HG02885 (cell line): Measurements from ENCODE around the gene SPATS2L.

Source experiments
- ATAC-seq: cut with Tn5 transposase; IDR thresholded peaks from one replicate; pipeline ENCODE4 v1.9.1; 2021; ENCODE audit warnings: mild to moderate bottlenecking; ENCODE audit not compliant: unreplicated experiment, poor library complexity

SPATS2L gene

GRCh38 chr2:200482194-200482593 lies 175.7 kb downstream of the SPATS2L start:
- ATAC-seq, result no peak

DNA sequence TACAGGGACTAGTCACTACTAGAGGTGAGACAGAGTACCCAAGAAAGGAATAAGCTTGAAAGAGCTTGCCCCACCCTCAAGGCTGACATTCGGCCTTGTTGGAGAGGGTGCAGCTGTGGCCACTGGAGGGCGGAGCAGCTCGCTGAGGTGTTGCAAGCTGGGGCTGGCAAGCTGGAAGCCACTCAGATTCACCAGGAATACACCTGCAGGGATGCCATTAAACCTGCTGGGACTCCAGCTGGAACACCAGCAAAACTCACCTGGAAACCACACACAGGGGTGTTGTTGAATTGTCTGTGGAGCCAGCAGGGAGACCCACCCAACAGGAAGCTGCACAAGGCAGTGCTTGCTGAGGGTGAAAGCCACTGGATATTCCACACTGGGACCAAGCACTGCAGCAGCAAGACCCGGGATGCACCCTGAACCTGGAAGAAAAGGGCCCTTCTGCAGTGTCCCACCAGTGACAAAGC lies 177.3 kb downstream of the SPATS2L start:
- peak; percentile 79 for ATAC-seq

- ATAC-seq, result no peak
Observed at GRCh38 chr2:200484934-200485333, 178.4 kb downstream of the SPATS2L start.

DNA sequence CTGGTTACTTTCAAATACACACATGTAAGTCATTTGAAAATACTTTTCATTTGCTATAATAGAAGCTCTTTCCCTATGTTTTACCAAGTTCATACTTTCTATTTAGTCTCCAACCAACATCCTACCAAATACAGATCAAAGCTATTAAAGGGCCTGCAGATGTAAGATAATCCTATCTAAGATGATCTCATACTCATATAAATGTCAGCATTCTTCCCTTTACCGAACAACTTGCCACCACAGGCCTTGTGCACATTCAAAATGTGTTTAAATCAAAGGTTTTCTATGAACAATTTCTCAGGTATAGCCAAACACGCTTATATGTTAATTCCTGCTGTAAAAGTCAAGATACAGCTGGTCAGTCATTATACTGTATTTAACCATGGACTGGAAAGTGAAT lies 180.0 kb downstream of the SPATS2L start:
- ATAC-seq, result no peak

- ATAC-seq, result no peak
Observed at GRCh38 chr2:200488169-200488568, 181.7 kb downstream of the SPATS2L start.

DNA sequence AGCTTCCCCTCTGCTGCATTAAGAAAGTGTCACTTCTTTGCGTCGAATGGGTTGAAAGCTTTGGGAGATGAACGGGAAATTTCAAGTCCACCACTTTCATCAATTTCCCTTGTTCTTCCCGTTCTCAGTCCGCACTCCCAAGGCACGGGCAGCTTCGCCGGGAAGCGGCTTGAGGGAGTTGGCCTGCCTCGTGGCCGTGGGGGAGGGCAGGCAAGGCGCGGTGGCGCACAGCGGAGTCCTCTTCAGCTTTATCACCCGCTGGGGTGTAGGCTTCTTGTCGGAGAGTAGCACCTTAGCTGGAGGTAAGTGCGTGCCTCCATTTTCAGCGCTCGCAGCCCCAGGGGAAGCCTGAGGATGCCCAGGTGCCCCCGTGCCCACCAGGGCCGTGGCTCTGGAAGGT lies 183.5 kb downstream of the SPATS2L start:
- no peak for ATAC-seq

GRCh38 chr2:200492656-200493055 lies 186.2 kb downstream of the SPATS2L start:
- no peak for ATAC-seq

DNA sequence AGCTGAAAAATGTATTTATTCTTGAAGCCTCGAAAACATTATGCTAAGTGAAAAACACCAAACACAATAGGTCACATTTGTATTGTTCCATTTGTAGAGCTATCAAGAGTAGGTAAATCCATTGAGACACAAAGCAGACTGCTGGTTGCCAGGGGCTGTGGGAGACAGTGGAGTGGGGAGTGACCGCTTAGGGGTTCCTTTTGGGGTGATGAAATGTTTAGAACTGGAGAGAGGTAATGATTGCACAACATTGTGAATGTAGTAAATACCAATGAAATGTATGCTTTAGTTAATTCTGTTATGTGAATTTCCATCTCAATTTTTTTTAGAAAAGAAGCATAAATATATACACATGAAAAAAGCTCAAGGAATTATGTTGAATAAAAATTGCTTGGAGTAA lies 187.6 kb downstream of the SPATS2L start:
- ATAC-seq, result no peak

- no peak for ATAC-seq
Observed at GRCh38 chr2:200496696-200497095, 190.2 kb downstream of the SPATS2L start.

GRCh38 chr2:200498402-200499162 lies 192.1 kb downstream of the SPATS2L start:
- no peak for ATAC-seq

DNA sequence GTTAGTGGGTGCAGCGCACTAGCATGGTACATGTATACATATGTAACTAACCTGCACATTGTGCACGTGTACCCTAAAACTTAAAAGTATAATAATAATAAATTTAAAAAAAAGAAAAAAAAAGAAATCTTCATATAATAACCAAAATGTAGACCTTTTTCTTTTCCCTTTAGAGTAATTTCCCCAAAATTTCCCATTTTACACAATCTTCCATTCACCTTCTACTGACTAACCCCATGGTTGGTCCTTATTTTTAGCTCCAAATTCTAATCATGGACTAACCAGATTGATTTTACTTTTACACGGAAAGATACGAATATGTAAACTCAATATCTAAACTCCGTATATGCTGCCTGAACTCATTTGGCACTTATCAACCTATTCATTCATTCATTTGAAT lies 195.7 kb downstream of the SPATS2L start:
- no peak for ATAC-seq

GRCh38 chr2:200506679-200507078 lies 200.2 kb downstream of the SPATS2L start:
- ATAC-seq, result no peak

GRCh38 chr2:200507179-200507578 lies 200.7 kb downstream of the SPATS2L start:
- ATAC-seq, result no peak

GRCh38 chr2:200509235-200509611 lies 202.7 kb downstream of the SPATS2L start:
- peak; percentile 12 for ATAC-seq

DNA sequence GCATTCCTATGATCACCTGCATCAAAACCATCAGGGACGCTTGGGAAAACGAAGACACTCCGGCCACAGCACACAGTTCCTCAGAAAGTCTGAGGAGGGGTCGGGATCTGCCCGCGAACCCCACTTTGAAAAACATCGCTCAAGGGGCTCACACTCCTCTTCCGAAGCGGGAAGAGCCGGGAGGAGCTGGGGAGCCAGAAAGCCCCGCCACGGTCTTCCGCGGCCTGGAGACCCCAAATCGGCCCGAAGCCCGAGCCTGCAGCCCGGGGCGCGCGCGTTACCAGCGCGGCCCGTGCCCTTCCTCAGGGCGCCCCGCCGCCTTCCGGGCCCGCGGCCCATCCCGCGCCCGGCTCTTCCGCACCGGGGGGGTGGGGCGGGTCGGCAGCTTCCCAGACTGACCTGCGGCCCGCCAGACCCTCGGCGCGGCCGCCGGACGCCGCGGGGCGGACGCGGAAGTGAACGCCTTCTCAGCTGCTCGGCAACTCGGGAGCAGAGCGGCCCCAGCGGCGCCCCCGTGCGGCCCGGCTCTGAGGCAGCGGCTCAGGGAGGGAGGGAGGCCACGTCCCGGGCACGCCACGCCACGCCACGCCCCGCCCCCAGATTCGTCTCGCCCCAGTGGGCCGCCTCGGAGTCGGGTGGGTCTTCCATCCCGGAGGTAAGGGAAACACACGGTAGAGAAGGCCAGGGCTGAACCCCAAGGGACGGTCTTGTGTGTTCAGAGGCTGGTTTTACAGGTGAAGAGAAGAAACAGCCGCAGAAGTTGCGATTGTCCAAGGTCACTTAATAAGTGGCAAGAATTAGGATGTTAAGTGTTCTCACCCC lies 203.3 kb downstream of the SPATS2L start, which contains the start of gene KCTD18:
Gene KCTD18 (minus strand): TSS at position 457 of the 822 bp plus-strand sequence. CDS start 3,052 bp downstream, outside the sequence.
- peak; percentile 99 for ATAC-seq

DNA sequence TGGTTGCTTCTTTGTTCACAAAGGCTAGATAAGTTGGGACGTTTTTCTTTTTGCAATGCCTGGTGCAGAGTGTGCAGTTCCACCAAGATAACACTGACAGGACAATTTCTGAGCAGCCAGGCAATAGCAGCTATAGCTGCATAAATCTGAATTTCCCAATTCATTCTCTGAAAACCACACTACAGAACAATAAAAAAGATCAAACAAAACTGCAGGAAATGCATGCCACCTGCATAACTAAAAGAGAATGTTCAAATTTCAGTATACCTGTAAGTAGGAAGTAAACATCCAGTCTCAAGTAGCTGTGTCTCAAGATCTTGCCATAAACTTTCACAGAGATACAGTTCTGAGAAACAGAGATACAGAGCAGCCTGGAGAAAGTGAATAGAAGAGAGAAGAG lies 208.7 kb downstream of the SPATS2L start:
- ATAC-seq, result no peak

GRCh38 chr2:200523158-200523557 lies 216.7 kb downstream of the SPATS2L start:
- ATAC-seq, result no peak

DNA sequence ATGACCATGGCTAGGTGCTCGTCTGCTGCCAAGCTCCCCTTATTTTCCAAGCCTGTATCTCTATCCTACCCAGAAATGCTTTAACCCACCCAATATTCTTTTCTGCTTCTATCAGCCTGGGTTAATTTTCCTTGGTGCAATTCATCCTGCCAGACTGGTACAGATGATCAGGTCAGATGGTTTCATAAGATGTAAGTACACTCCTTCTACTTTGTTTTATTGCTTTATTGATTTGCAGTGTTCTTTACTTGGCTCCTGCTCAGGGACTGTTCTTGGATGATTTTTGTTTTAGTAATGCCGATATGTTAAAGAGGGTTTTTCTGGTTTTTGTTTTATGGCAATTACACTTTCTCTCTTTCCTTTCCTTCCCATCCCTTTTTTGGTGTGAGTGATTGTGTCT lies 217.1 kb downstream of the SPATS2L start:
- ATAC-seq, result no peak

DNA sequence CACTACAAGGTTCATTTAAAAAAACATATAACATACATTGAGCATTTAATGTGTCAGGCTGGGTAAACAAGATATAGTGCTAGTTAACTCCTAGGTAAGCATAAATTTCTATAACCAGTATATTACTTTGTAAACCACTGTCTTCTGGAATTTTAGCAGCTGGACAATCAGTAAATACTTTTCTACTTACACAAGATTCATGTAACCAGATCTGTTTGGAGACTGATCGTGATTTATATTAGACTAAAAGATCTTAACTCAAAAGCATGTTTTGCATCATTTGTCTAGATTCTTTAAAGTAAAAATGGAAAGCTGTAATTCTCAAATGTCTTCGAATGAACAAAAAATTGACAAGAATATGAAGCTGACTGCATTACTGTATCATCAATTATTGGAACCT lies 218.6 kb downstream of the SPATS2L start:
- ATAC-seq, result no peak

GRCh38 chr2:200525551-200525881 lies 219.0 kb downstream of the SPATS2L start:
- no peak for ATAC-seq

DNA sequence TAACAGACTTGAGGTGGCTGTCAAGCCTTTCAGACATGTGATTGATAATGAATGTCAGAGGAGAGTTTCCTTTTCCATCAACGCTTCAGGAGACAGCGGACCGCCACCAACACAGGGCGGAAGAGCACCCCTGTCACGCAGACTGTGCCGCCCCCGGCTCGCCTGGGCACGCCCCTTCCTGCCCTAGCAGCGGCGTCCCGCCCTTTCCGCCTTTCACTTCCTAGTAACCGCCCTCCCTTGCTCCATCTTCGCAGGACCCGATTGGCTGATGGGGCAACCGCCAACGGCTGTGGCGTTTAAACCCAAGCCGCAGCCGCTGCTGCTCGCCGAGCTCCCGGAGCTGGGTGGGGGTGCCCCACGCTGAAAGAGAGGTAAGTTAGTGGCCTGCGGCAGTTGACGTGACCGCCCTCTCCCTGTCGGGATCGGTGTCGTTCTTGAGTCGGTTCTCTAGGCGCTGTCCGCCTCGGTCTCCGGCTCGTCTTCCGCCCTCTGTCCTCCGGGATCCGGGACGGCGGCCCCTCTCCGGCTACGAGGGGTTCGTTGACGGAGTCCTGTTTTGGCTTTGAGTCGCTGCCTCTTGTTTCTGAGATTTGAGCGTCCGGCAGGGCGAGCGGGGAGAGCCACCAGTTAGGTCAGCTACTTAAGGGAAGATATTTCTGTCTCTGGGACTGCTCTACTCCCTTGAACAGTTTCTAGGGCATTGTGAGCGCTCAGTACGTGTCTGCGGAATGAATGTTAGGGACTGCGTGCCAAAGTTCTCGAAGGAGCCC lies 219.6 kb downstream of the SPATS2L start, which contains the start of gene SGO2:
Gene SGO2 (plus strand): TSS at position 326 of the 770 bp plus-strand sequence. CDS start 6,769 bp downstream, outside the sequence.
- ATAC-seq, result peak; percentile 100
